ENCODE data around the gene PTPRU.

The PTPRU gene

DNA sequence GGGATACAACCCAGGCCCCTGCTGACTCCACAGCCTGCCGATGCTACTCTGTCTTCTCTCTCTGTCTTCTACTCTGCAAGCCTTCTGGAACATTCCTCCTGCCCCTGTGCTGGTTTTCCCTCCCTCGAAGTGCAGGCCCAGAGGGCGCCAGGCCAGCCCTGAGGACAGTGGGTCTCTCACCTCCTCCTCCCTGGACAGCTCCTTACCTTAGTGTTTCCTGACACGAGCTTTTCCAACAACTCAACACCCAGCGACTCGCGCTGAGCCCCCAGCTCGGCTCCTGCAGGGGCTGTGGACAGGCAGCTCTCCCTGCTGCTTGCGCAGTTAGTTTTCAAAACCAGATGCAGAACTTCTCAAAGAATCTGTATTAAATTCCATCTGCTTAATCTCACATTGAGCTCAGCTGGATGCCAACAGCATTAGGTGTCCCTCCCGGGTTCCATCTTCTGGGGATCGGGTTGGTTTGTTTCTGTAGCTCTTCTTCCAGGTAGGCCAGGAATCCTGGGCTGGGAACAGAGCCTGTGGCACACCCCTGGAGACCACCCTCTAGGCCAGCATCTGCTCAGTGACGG is 54.2 kb downstream of the PTPRU start:
- H3K4me1 ChIP-seq (ENCODE audit: insufficient read depth, low read length, poor library complexity, severe bottlenecking): no peaks in the 10 kb centered on the region
- H3K36me3 ChIP-seq (ENCODE audit: insufficient read depth, low read length): no peaks in the 10 kb centered on the region
- H3F3A ChIP-seq (ENCODE audit: low read depth): no peaks in the 10 kb centered on the region
- no peaks in the 10 kb centered on the region for H3K79me2 ChIP-seq (ENCODE audit: insufficient read depth, low read length)
- TF ChIP-seq EZH2phosphoT487 (IDR thresholded peaks at IDR 0.05; ENCODE audit: borderline replicate concordance): no peak
- TF ChIP-seq, protein P1, sequence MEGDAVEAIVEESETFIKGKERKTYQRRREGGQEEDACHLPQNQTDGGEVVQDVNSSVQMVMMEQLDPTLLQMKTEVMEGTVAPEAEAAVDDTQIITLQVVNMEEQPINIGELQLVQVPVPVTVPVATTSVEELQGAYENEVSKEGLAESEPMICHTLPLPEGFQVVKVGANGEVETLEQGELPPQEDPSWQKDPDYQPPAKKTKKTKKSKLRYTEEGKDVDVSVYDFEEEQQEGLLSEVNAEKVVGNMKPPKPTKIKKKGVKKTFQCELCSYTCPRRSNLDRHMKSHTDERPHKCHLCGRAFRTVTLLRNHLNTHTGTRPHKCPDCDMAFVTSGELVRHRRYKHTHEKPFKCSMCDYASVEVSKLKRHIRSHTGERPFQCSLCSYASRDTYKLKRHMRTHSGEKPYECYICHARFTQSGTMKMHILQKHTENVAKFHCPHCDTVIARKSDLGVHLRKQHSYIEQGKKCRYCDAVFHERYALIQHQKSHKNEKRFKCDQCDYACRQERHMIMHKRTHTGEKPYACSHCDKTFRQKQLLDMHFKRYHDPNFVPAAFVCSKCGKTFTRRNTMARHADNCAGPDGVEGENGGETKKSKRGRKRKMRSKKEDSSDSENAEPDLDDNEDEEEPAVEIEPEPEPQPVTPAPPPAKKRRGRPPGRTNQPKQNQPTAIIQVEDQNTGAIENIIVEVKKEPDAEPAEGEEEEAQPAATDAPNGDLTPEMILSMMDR (conservative IDR thresholded peaks at IDR 0.05; ENCODE audit: low read length): no peak
- H2AFZ ChIP-seq (ENCODE audit: low read length): no peak overlapping the region
- no peak overlapping the region for H3K9ac ChIP-seq (ENCODE audit: low read depth, low read length, poor library complexity, severe bottlenecking)
- no peak overlapping the region for H3K4me2 ChIP-seq (ENCODE audit: low read depth, low read length, poor library complexity, severe bottlenecking)
- H4K20me1 ChIP-seq (ENCODE audit: insufficient read depth, low read length, poor library complexity, severe bottlenecking): no peaks in the 10 kb centered on the region
- no peaks in the 10 kb centered on the region for H3K9me3 ChIP-seq (ENCODE audit: insufficient read depth, low read depth, low read length)
- no peak overlapping the region for H3K4me3 ChIP-seq (ENCODE audit: low read length, poor library complexity, severe bottlenecking)
- no peaks in the 10 kb centered on the region for H3K27me3 ChIP-seq (ENCODE audit: insufficient read depth, low read length, poor library complexity, severe bottlenecking)
- H3K9me2 ChIP-seq (replicated peaks; ENCODE audit: low read depth, low read length): no peaks in the 10 kb centered on the region

DNA sequence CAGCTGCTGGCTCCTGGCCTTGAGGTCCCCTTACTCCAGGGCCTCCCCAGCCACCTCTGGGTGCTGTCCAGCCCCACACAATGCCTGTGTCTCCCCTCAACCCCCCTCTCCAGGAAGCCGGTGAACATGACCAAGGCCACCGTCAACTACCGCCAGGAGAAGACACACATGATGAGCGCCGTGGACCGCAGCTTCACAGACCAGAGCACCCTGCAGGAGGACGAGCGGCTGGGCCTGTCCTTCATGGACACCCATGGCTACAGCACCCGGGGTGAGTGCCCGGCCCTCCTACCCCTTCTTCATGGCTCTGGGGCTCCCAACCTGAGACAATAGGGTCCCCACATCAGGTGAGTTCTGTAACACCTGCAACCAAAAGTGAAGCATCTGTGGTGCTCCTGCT is 55.4 kb downstream of the PTPRU start:
- Histone ChIP-seq H4K20me1 (ENCODE audit: insufficient read depth, low read length, poor library complexity, severe bottlenecking) (no peaks in the 10 kb centered on the region), H3K79me2 (ENCODE audit: insufficient read depth, low read length) (no peaks in the 10 kb centered on the region), H3K4me2 (ENCODE audit: low read depth, low read length, poor library complexity, severe bottlenecking) (no peak overlapping the region), H3K9me3 (ENCODE audit: insufficient read depth, low read depth, low read length) (no peaks in the 10 kb centered on the region), H3K4me3 (ENCODE audit: low read length, poor library complexity, severe bottlenecking) (no peak overlapping the region), H3K4me1 (ENCODE audit: insufficient read depth, low read length, poor library complexity, severe bottlenecking) (no peaks in the 10 kb centered on the region), H3K27me3 (ENCODE audit: insufficient read depth, low read length, poor library complexity, severe bottlenecking) (no peaks in the 10 kb centered on the region), H3K9ac (ENCODE audit: low read depth, low read length, poor library complexity, severe bottlenecking) (no peak overlapping the region), H3K36me3 (ENCODE audit: insufficient read depth, low read length) (no peaks in the 10 kb centered on the region), H3K9me2 (replicated peaks; ENCODE audit: low read depth, low read length) (no peaks in the 10 kb centered on the region), H2AFZ (ENCODE audit: low read length) (no peak overlapping the region), H3F3A (ENCODE audit: low read depth) (no peaks in the 10 kb centered on the region)
- TF ChIP-seq EZH2phosphoT487 (IDR thresholded peaks at IDR 0.05; ENCODE audit: borderline replicate concordance): no peak
- TF ChIP-seq, protein P1 (conservative IDR thresholded peaks at IDR 0.05; ENCODE audit: low read length): no peak

DNA sequence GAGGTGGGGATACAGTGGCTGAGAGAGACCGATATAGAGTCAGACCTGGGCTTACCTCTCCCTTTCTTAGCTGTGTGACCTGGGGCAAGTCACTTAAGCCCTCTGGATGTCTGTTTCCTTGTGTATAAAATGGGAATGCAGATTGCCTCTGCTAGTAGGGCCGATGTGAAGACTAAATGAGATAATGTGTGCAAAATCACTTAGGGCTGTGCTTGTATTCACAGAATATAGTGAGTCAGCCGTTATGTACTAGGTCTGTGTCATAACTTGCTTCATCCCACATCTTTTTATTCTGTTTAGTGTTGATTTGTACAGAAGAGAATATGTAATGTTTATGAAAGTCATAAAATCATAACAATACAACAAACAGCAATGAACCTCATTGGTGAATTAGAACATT is 56.0 kb downstream of the PTPRU start:
- Histone ChIP-seq H2AFZ (ENCODE audit: low read length) (no peak overlapping the region), H3K9ac (ENCODE audit: low read depth, low read length, poor library complexity, severe bottlenecking) (no peak overlapping the region), H3K4me2 (ENCODE audit: low read depth, low read length, poor library complexity, severe bottlenecking) (no peak overlapping the region), H3K9me2 (replicated peaks; ENCODE audit: low read depth, low read length) (no peaks in the 10 kb centered on the region), H3K4me1 (ENCODE audit: insufficient read depth, low read length, poor library complexity, severe bottlenecking) (no peaks in the 10 kb centered on the region), H4K20me1 (ENCODE audit: insufficient read depth, low read length, poor library complexity, severe bottlenecking) (no peaks in the 10 kb centered on the region), H3K79me2 (ENCODE audit: insufficient read depth, low read length) (no peaks in the 10 kb centered on the region), H3K36me3 (ENCODE audit: insufficient read depth, low read length) (no peaks in the 10 kb centered on the region), H3K9me3 (ENCODE audit: insufficient read depth, low read depth, low read length) (no peaks in the 10 kb centered on the region), H3K27me3 (ENCODE audit: insufficient read depth, low read length, poor library complexity, severe bottlenecking) (no peaks in the 10 kb centered on the region), H3F3A (ENCODE audit: low read depth) (no peaks in the 10 kb centered on the region), H3K4me3 (ENCODE audit: low read length, poor library complexity, severe bottlenecking) (no peak overlapping the region)
- no peak for TF ChIP-seq EZH2phosphoT487 (IDR thresholded peaks at IDR 0.05; ENCODE audit: borderline replicate concordance)
- TF ChIP-seq, protein P1 (conservative IDR thresholded peaks at IDR 0.05; ENCODE audit: low read length): no peak

All from Loucy (cell line).